Activated CD8-positive, alpha-beta memory T cell treated with anti-CD3 and anti-CD28 coated beads, Interleukin-2, amount 10 ng/mL, durations not matched to agents 7 days and 5 days (primary cell): ENCODE measurements around the gene DHRS12. TPM values are rescaled to one million over a fixed set of nuclear protein-coding genes. Genes with fewer than 3 reads are reported as not detected.

Source experiments
- ATAC-seq: fragments of 150-1000 bp; cut with Tn5 transposase; one replicate; pipeline ENCODE4 v1.10.0; 2021; ENCODE audit warnings: moderate library complexity
- CTCF ChIA-PET: fragments of 350-600 bp; sonication (Branson Sonifier 250); formaldehyde crosslinking; loops from one replicate; lab custom pipeline; 2021; ENCODE audit warnings: antibody characterized with exemption; lab: Charles Lee
- DNase-seq: peaks from one replicate; pipeline ENCODE4 v3.0.0-alpha.2; 2020
- H3K27ac Mint-ChIP-seq: one replicate; pipeline ENCODE4 v1.8.0; 2021; ENCODE audit warnings: mild to moderate bottlenecking, mixed read lengths
- H3K27me3 Mint-ChIP-seq: one replicate; pipeline ENCODE4 v1.8.0; 2021; ENCODE audit warnings: mixed read lengths
- H3K36me3 Mint-ChIP-seq: one replicate; pipeline ENCODE4 v1.8.0; 2021; ENCODE audit warnings: mild to moderate bottlenecking, mixed read lengths
- H3K4me1 Mint-ChIP-seq: one replicate; pipeline ENCODE4 v1.8.0; 2021; ENCODE audit warnings: mixed read lengths
- H3K4me3 Mint-ChIP-seq: one replicate; pipeline ENCODE4 v1.8.0; 2021; ENCODE audit warnings: mild to moderate bottlenecking, moderate library complexity, mixed read lengths
- H3K9me3 Mint-ChIP-seq: one replicate; pipeline ENCODE4 v1.8.0; 2022; ENCODE audit warnings: low read depth, mixed read lengths
- total RNA-seq, 2 experiments: library from RNA; stranded (reverse); gene quantifications; one replicate each; pipeline ENCODE4 v1.2.3, GENCODE V29; 2021

Gene DHRS12, protein sequence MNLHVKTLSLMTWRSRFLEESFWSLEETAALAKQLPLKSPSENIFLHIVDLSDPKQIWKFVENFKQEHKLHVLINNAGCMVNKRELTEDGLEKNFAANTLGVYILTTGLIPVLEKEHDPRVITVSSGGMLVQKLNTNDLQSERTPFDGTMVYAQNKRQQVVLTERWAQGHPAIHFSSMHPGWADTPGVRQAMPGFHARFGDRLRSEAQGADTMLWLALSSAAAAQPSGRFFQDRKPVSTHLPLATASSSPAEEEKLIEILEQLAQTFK
- 1 to 10 TPM; 6.0 to 6.6 TPM for total RNA-seq

DNA sequence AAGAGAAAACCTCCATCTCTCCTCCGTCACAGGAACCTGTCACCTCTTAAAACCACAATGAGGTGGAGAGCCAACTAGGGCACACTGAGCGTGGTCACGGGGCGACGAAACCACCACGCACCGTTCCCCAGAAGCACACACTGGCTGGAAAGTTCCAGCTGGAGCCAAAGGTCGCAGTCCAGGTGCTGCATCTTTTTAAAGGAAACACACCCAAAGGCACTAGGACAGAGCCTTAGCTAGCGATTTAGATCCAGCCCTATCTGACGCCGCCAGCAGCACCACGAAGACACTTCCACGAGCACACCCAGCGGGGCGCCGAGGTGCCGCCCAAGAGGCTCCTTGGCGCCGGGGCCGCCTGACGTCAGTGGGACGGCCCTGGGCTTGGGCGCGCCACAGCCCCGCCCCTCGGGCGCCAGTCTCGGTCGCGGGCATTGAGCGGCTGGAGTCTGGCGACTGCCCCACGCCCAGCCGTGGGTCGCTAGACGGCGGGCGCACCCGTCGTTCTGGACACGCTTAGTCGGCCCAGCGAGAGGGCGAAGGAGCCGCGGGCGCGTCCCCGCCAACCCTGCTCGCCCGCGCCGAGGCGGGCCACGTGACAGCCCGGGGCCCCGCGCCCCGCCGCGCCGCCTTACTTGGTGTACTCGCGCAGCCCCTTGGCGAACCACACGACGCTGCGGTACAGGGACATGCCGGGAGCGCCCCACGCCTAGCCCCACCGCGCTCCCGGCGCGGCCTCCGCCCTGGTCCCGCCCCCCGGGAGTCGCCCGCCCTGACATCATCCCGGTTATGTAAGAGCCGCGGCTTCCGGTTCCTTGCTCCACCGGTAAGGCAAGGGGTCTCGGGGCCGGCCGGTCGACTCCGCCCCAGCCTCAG lies at the start of gene DHRS12:
TSS of gene DHRS12 (minus strand) at position 742 of the 873 bp plus-strand sequence. CDS start 4,504 bp downstream, outside the sequence.
- H3K27ac Mint-ChIP-seq = peak within 1 kb of the TSS; percentile 100
- DNase-seq (peak; percentile 91), ATAC-seq (peak; percentile 87)
- H3K4me3 Mint-ChIP-seq = peak within 1 kb of the TSS; percentile 87
- no peaks in the 10 kb centered on the region for H3K9me3 Mint-ChIP-seq
- peaks cover 3% of the 10 kb centered on the region for H3K36me3 Mint-ChIP-seq
- H3K4me1 Mint-ChIP-seq = peaks cover 36% of the 10 kb centered on the region
- CTCF ChIA-PET = interaction anchor here (1.0 to 1.6 kb wide), 4 partner anchors 11 to 370 kb away, joined by 3 to 6 read pairs (median 4); no protein-coding TSS in a partner anchor
- no peaks in the 10 kb centered on the region for H3K27me3 Mint-ChIP-seq

DNA sequence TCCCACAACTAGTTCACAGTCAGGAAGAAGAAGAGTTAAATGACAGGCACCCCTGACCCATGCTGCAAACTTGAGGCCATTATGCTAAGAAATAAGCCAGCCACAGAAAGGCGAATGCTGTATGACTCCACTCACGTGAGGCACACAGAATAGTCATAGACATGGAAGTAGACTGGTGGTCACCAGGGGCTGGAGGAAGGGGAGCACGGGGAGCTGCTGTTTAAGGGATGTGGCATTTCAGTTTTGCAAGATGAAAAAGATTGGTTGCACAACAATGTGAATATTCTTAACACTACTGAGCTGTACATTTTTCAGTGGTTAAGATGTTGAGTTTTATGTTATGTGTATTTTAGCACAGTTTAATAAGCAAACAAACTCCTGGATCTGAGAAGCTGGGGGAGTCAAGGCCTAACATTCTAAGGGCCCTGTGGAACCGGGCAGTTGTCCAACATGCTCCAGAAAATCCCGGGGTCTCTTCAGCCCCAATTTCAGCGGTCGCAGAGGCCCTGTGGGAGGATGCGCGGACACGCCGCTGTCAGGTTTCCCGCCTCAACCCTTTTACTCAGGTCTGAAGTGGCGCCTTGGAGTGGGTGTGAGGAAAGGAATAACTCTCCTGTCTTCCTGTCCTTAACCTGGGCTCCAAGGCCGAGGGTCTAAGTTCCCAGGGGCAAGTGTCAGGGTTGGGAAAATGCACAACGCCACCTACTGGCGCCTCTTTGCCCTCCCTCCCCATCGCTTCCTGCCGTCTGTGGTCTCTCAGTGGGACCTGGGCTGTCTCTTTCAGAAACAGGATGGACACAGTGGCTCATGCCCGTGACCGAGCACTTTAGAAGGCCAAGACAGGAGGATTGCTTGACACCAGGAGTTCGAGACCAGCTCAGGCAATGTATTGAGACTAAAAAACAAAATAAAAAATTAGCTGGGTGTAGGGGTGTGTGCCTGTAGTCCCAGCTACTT lies 45.5 kb upstream of the DHRS12 start:
- H3K36me3 Mint-ChIP-seq = no peaks in the 10 kb centered on the region
- DNase-seq (peak; percentile 60), ATAC-seq (peak; percentile 64)
- H3K4me1 Mint-ChIP-seq = peaks cover 10% of the 10 kb centered on the region
- peaks cover 12% of the 10 kb centered on the region for H3K27me3 Mint-ChIP-seq
- no peaks in the 10 kb centered on the region for H3K9me3 Mint-ChIP-seq
- H3K4me3 Mint-ChIP-seq = no peak overlapping the region
- CTCF ChIA-PET = interaction anchor here (0.6 to 2.4 kb wide), 12 partner anchors 10 to 1867 kb away, joined by 3 to 24 read pairs (median 3); partner anchors contain the start of gene CCDC70
- no peak overlapping the region for H3K27ac Mint-ChIP-seq

DNA sequence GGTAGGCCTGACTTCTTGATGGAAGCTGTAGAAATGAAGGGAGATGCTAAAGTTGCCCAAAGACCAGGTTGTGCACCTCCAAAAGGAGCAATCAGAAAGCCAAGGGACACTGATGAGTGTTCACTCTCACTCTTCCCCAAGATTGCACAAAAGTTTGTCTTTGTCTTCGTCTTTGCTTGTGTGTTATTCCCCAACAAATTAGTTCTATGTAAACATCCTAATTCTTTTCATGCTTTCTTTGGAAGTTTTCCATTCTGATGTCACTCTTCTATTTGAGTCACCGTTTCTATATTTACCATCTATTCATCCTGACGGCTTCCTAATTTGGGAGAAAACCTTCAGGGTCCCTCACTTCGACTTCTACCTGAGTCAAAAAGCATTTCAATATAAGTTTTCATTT lies 44.7 kb upstream of the DHRS12 start:
- no peaks in the 10 kb centered on the region for H3K9me3 Mint-ChIP-seq
- CTCF ChIA-PET = interaction anchor here (0.6 to 2.4 kb wide), 7 partner anchors 14 to 51 kb away, joined by 3 to 24 read pairs (median 3); no protein-coding TSS in a partner anchor
- H3K27me3 Mint-ChIP-seq = peaks cover 13% of the 10 kb centered on the region
- H3K4me3 Mint-ChIP-seq = no peak overlapping the region
- H3K4me1 Mint-ChIP-seq = peaks cover 10% of the 10 kb centered on the region
- ATAC-seq (no peak), DNase-seq (no peak)
- H3K36me3 Mint-ChIP-seq = no peaks in the 10 kb centered on the region
- no peak overlapping the region for H3K27ac Mint-ChIP-seq

GRCh38 chr13:51846756-51847155 lies 42.8 kb upstream of the DHRS12 start:
- Mint-ChIP-seq H3K27ac (no peak overlapping the region), H3K4me3 (no peak overlapping the region), H3K36me3 (no peaks in the 10 kb centered on the region), H3K27me3 (peaks cover 20% of the 10 kb centered on the region), H3K4me1 (peaks cover 10% of the 10 kb centered on the region), H3K9me3 (no peaks in the 10 kb centered on the region)
- no peak for ATAC-seq
- CTCF ChIA-PET = interaction anchor here (1.0 to 2.5 kb wide), 4 partner anchors 20 to 281 kb away, joined by 3 to 13 read pairs (median 6); no protein-coding TSS in a partner anchor
- no peak for DNase-seq

GRCh38 chr13:51845574-51846318 lies 41.8 kb upstream of the DHRS12 start:
- Mint-ChIP-seq H3K4me3 (no peak overlapping the region), H3K9me3 (no peaks in the 10 kb centered on the region), H3K27me3 (peaks cover 22% of the 10 kb centered on the region), H3K27ac (no peak overlapping the region), H3K4me1 (peaks cover 10% of the 10 kb centered on the region), H3K36me3 (no peaks in the 10 kb centered on the region)
- CTCF ChIA-PET = interaction anchor here (0.5 to 2.6 kb wide), 16 partner anchors 10 to 282 kb away, joined by 3 to 13 read pairs (median 3); no protein-coding TSS in a partner anchor
- DNase-seq = no peak
- ATAC-seq = no peak

GRCh38 chr13:51844862-51845573 lies 41.1 kb upstream of the DHRS12 start, which contains the start of gene TMEM272:
Gene TMEM272 (minus strand): TSS chr13:51845177. CDS start chr13:51838530, 6,647 bp downstream.
- peak within 1 kb of the TSS; percentile 12 for H3K4me3 Mint-ChIP-seq
- H3K36me3 Mint-ChIP-seq = no peaks in the 10 kb centered on the region
- H3K9me3 Mint-ChIP-seq = no peaks in the 10 kb centered on the region
- H3K27ac Mint-ChIP-seq = no peak within 1 kb of the TSS
- H3K4me1 Mint-ChIP-seq = peaks cover 10% of the 10 kb centered on the region
- CTCF ChIA-PET = interaction anchor here (0.5 to 2.6 kb wide), 17 partner anchors 9 to 283 kb away, joined by 3 to 13 read pairs (median 3); no protein-coding TSS in a partner anchor
- ATAC-seq (peak; percentile 67), DNase-seq (no peak)
- H3K27me3 Mint-ChIP-seq = peaks cover 22% of the 10 kb centered on the region

DNA sequence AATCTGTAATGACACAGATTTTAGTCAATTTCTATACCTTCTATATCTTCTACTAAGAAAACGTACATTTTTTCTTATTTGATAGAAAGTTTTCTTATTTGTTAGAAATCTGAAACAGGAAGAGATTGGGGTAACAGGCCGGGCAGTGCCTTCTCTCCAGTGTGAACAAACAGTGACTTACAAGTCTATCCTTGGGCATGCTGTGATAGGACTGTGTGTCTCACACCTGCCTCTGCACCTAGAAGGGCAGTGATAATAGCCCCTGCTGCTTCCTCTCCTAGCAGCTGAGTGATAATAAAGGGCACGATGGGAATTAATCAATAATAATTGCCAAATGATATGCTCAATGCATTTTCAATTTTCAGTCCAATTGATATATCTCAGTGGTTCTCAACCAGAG lies 39.6 kb upstream of the DHRS12 start:
- H3K4me1 Mint-ChIP-seq = peaks cover 6% of the 10 kb centered on the region
- no peak overlapping the region for H3K4me3 Mint-ChIP-seq
- H3K27ac Mint-ChIP-seq = no peak overlapping the region
- no peak for DNase-seq
- ATAC-seq = no peak
- CTCF ChIA-PET = interaction anchor here (0.7 to 2.6 kb wide), 3 partner anchors 8 to 29 kb away, joined by 3 to 12 read pairs (median 6); no protein-coding TSS in a partner anchor
- no peaks in the 10 kb centered on the region for H3K36me3 Mint-ChIP-seq
- H3K9me3 Mint-ChIP-seq = no peaks in the 10 kb centered on the region
- peaks cover 22% of the 10 kb centered on the region for H3K27me3 Mint-ChIP-seq

DNA sequence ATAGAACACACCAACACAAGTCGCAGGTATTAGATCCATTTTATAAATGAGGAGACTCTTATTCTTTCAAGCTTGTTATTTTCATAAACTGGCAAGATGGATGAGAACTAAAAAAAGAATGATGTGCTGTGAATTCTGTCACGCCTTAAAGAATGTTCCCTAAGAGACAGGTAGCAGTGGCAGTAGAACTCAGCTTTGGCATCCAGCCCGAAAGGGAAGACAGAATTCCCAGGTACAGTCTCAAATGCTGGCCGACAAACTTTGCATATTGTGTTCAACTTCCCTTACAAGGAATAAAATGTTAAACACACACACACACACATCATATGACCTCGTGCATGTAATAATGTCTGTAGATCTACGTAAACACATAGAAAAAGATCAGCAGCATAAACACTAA lies 37.8 kb upstream of the DHRS12 start:
- H3K27me3 Mint-ChIP-seq = peaks cover 22% of the 10 kb centered on the region
- ATAC-seq (no peak), DNase-seq (no peak)
- H3K9me3 Mint-ChIP-seq = no peaks in the 10 kb centered on the region
- peaks cover 16% of the 10 kb centered on the region for H3K4me1 Mint-ChIP-seq
- H3K27ac Mint-ChIP-seq = no peak overlapping the region
- H3K4me3 Mint-ChIP-seq = no peak overlapping the region
- CTCF ChIA-PET = no interaction called here
- H3K36me3 Mint-ChIP-seq = no peaks in the 10 kb centered on the region

- no peak for ATAC-seq
- Mint-ChIP-seq H3K4me1 (peaks cover 18% of the 10 kb centered on the region), H3K9me3 (no peaks in the 10 kb centered on the region), H3K36me3 (no peaks in the 10 kb centered on the region), H3K27me3 (peaks cover 22% of the 10 kb centered on the region), H3K4me3 (no peak overlapping the region), H3K27ac (no peak overlapping the region)
- DNase-seq = no peak
- CTCF ChIA-PET = no interaction called here
Measured at GRCh38 chr13:51840917-51841316, 37.0 kb upstream of the DHRS12 start.

DNA sequence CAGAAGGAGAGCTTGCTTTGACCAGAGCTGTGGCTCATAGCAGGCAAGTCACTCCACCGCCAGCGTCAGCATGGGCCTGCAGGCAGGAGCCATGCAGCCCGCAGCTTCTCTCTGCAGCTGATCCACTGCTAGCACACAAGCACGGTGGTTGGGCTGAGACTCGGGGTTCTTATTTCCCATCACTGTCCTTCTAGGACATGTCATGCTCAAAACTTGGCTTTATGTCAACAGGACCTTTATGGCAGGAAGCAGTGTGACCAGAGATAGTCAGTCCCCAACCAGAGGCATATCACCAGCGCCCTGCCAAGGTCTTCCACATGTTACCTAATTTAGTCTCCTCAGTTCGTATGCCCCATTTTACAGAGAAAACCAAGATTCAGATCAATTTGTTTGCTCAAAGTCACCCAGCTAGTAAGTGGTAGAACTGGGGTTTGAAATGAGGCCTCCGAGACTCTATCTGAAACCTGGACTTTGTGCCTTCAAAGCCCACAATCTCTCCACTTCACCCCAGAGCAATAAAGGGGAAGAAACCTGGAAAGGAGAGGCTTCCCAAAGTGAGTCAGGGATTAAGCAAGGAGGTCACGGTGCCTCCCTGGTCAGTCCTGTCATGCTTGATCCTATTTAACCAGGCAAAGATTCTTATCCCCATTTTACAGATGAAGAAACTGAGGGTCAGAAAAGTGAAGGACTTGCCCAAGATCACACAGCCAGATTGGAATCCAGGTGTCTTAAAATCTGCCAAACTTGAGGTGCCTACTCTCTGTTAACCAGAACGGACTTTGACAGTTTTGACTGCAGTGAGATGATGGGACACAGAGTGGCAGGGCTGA lies 36.0 kb upstream of the DHRS12 start:
- H3K27ac Mint-ChIP-seq = no peak overlapping the region
- no peaks in the 10 kb centered on the region for H3K9me3 Mint-ChIP-seq
- DNase-seq = no peak
- no peak for ATAC-seq
- H3K4me1 Mint-ChIP-seq = peaks cover 12% of the 10 kb centered on the region
- CTCF ChIA-PET = no interaction called here
- peaks cover 22% of the 10 kb centered on the region for H3K27me3 Mint-ChIP-seq
- no peak overlapping the region for H3K4me3 Mint-ChIP-seq
- H3K36me3 Mint-ChIP-seq = no peaks in the 10 kb centered on the region
